Nucleus accumbens (tissue), 56 donors: Measurements from ENCODE around the gene EFEMP1.

Experiments
- DNase-seq, 56 donors: peaks; one replicate each; lab custom pipeline; 2025; lab: John Stamatoyannopoulos, UW

The EFEMP1 gene, protein sequence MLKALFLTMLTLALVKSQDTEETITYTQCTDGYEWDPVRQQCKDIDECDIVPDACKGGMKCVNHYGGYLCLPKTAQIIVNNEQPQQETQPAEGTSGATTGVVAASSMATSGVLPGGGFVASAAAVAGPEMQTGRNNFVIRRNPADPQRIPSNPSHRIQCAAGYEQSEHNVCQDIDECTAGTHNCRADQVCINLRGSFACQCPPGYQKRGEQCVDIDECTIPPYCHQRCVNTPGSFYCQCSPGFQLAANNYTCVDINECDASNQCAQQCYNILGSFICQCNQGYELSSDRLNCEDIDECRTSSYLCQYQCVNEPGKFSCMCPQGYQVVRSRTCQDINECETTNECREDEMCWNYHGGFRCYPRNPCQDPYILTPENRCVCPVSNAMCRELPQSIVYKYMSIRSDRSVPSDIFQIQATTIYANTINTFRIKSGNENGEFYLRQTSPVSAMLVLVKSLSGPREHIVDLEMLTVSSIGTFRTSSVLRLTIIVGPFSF

GRCh38 chr2:55923091-55923981 lies at the start of gene EFEMP1:
Gene EFEMP1 (minus strand): TSS chr2:55923782. CDS start chr2:55922440, 1,342 bp downstream.
- peak in 44 of 56 donors; percentile 3 to 71 (median 36) for DNase-seq

DNA sequence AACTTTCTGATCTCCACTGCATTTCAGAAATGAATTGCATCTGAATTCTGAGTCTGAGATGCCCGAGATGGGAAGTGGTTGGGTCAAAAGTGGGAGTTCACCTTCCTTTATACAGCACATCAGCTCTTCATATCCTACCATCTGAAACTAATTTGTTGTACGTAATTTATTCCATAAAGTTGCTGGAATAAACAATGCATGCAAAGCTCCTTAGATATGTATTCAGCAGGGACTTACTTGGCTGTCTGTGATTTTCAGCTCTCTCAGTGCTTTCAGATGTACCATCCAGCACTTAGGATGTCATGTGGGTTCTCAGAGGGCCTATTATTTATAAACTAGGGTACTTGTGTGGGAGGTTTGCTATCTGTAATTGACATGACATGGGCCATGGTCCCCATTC lies 46.9 kb upstream of the EFEMP1 start:
- no peak for DNase-seq

DNA sequence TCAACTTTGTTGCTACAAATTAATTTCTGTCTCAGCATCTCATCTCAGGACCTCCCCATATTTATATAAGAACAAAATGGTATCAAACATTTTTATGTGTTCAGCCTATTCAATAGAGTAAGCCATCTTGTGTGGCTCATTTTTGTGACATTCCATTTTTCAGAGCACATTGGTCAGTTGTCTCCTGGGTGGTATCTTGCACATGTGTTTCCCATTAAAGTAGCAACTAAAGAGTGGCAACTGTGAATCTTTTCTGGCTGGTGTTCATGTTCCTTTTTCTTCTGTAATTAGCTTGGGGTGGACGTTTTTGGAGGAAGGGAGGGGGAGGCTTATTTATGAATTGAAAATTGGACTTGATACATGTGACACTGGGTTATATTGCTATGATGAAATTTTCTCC lies 45.4 kb upstream of the EFEMP1 start:
- DNase-seq: no peak

DNA sequence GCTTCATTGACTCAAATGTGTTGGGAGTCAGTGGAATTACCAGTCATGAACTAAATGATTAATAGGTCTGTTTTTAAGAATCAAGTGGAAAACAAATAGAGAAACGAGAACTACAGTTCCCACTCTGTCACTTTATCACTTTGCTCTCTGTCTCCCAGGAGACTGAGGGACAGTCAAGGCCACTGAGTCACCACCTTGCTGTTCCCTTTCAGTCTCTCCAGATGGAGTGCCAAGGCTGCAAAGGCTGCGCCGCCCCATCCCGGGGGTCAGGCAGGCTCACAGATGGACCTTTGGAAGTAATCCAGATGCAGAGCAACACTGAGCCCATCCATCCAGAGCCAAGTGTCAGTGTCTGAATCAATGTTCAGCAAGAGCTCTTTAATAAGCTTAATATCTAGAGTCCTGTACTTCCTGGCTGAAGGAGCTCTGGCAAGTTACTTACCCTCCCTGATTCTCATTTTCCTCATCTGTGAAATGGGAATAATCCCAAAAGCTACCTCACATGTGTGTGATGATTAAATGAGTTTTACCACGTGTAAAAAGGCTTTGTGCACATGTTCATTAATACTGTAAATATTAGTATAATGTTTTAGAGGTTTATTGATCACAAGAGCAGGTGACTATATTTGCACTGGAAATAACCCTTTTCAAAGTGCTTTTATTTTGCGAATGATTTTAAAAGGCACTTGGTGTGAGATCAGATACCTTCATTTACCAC lies 43.0 kb upstream of the EFEMP1 start:
- peak in 32 of 56 donors; percentile 1 to 64 (median 16) for DNase-seq

- no peak for DNase-seq
These were observed 42.4 kb upstream of the EFEMP1 start for GRCh38 chr2:55965966-55966365.

- no peak for DNase-seq
These were observed 41.7 kb upstream of the EFEMP1 start for GRCh38 chr2:55965276-55965675.

GRCh38 chr2:55962915-55963314 lies 39.3 kb upstream of the EFEMP1 start:
- no peak for DNase-seq

DNA sequence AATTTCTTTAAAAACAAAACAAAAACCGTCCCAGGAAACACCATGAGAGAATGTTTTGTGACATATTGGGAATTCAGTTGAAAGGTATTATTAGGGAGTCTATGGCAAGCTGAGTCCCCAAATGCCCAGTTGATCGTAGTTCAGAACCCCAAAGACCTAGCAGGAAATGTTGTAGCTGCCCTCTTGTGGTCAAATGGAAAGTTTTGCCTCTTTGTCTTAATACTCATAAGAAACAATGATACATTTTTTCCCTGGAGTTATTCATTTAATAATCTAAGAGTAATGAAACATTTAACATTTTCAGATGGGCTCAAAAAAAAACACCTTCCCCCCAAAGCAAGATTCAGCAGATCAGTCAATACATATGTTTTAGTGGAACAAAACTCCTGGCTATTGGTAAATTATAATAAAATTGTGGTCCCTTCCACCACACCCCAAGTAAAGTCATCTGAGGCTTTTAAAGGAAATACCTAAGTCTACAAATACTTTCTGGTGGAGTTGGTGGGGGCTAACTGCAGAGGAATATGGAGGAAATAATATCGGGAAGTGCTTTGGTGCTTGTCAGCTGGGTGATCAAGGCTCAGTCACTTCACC lies 37.8 kb upstream of the EFEMP1 start:
- peak in 8 of 56 donors; percentile 1 to 13 (median 2) for DNase-seq

- no peak for DNase-seq
These were observed 35.2 kb upstream of the EFEMP1 start for GRCh38 chr2:55958756-55959155.

GRCh38 chr2:55957142-55957541 lies 33.6 kb upstream of the EFEMP1 start:
- DNase-seq: peak in 1 of 56 donors; percentile 5

GRCh38 chr2:55954306-55955035 lies 30.9 kb upstream of the EFEMP1 start:
- no peak for DNase-seq

GRCh38 chr2:55952415-55952814 lies 28.8 kb upstream of the EFEMP1 start:
- DNase-seq: no peak

- DNase-seq: no peak
These were observed 28.0 kb upstream of the EFEMP1 start for GRCh38 chr2:55951533-55951932.

DNA sequence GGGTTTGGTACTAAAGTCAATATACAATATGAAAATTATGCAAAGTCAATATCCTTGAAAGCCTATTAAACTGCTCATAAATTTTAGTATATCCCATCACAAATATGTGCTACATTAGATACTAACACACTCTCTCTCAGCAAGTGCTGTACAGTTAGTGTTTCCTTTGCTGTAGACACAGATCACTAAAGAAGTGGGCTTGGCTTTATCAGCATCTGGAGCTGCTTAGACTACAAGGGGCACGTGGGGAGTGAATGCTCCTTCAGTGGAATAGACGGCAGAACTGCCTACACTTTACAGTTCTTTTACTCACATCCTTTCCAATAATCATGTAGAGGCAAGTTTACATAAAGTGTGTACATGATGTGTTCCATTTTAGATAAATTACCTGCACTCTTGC lies 26.0 kb upstream of the EFEMP1 start:
- no peak for DNase-seq

- no peak for DNase-seq
These were observed 25.6 kb upstream of the EFEMP1 start for GRCh38 chr2:55949211-55949610.

DNA sequence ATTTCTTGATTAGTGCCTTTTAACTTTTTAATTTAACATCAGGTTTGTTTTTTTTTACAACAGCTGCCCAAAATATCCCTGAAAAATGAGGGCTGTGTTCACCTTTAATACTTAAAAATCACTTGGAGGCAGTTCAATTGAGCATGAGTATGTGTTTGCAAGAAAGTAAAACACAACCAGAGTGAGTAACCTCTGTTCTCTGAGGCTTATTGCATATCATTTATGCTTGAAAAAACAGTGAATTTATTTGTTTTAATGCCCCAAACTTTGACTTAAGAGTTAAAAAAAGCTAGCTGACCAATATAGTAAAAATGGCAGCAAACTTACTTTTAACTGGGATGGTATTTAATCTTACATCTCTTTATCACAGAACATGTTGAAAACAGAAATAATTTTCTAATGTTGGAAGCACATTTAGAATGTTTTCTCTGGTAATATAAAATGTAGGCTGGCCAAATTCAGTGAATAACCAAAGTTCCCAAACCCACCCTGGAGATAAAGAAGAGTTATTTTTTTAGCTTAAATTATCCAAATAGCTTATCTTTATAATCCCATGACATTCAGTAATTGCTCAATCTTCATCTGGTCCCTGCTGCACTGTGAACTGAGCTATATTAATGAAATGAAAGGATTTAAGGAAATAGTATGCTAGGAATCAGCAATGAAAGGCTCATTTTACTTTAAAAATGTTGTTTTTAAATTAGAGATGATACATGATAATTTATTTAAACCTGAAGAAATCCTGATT lies 24.8 kb upstream of the EFEMP1 start:
- DNase-seq: no peak

GRCh38 chr2:55947752-55948151 lies 24.2 kb upstream of the EFEMP1 start:
- DNase-seq: no peak

DNA sequence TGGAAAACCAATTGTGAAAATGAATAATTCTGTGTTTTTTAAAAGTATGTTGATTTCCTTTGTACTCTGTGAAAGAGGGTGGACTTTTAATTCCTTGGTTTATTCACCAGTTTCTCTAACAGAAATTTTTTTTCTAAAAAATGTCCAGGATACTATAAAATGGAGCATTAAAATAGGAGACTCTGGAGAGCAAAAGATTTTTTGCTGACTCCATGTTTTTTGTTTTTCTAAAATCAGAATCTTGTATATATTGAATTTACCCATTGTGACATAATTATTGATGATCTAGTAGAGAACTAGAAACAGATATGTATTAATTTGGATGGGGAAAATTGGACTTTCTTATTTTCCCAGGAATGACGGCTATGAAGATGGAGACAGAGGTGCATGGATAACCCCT lies 23.2 kb upstream of the EFEMP1 start:
- DNase-seq: no peak

GRCh38 chr2:55943466-55943865 lies 19.9 kb upstream of the EFEMP1 start:
- DNase-seq: no peak
